Left lung (tissue), 10 donors: Measurements from ENCODE around the gene COG5. TPM values are rescaled to one million over a fixed set of nuclear protein-coding genes. Genes with fewer than 3 reads are reported as not detected.

Experiments
- ATAC-seq: fragments of 200-7000 bp; cut with Tn5 transposase; one replicate; pipeline ENCODE4 v1.9.1; 2020; ENCODE audit warnings: moderate library complexity
- DNase-seq, 4 donors: peaks; one replicate each; pipeline ENCODE4 v3.0.0-alpha.2; 2013 to 2020
- H3K27ac ChIP-seq, 2 donors: fragments of 200-600 bp; sonication (generic) in 1 of 2; one replicate each; pipeline versions ENCODE4 v1.5.0 to v1.8.0; 2020 to 2021
- H3K27me3 ChIP-seq, 2 donors: fragments of 200-600 bp; sonication (generic) in 1 of 2; one replicate each; pipeline versions ENCODE4 v1.5.0 to v1.8.0; 2020 to 2021
- H3K36me3 ChIP-seq, 2 donors: fragments of 200-600 bp; sonication (generic) in 1 of 2; one replicate each; pipeline versions ENCODE4 v1.5.0 to v1.8.0; 2020 to 2021
- H3K4me1 ChIP-seq, 2 donors: fragments of 200-600 bp; one replicate each; pipeline ENCODE4 v1.8.0; 2021
- H3K4me3 ChIP-seq, 2 donors: fragments of 200-600 bp; sonication (generic) in 1 of 2; one replicate each; pipeline versions ENCODE4 v1.5.0 to v1.8.0; 2020 to 2021; ENCODE audit warnings: mild to moderate bottlenecking in 1 of 2
- H3K9me3 ChIP-seq, 2 donors: fragments of 200-600 bp; sonication (generic) in 1 of 2; one replicate each; pipeline versions ENCODE4 v1.5.0 to v1.8.0; 2020 to 2021
- intact Hi-C, 2 donors: fragments of 100-400 bp; cut with DNase I; formaldehyde crosslinking; loops; one replicate each; pipeline versions ENCODE4 v1.11.2 to v1.14.2; 2022
- polyA plus RNA-seq, 6 donors: library from polyadenylated mRNA; unstranded; fragments of 120-200 nt; gene quantifications; one replicate each; pipeline ENCODE4 v1.2.1, GENCODE V29; 2013; ENCODE audit not compliant: insufficient read length in 6 of 6
- total RNA-seq, 2 donors: library from RNA; stranded (reverse); fragmentation: NEBNext Ultra II Directional; extraction: Animal tissue kit (Norgen Biotek cat#: 25700); gene quantifications; one replicate each; pipeline ENCODE4 v1.2.1, GENCODE V29; 2021
- TF ChIP-seq, protein P1 (sequence below), 2 donors: fragments of 200-600 bp; sonication (generic) in 1 of 2; IDR thresholded peaks; one replicate each; pipeline versions ENCODE4 v1.5.0 to v1.8.0; 2021; ENCODE audit warnings: antibody characterized with exemption in 2 of 2
- donor health status: DM: no; HTN: yes; CAD: no.
- donor health status: DM: no; HTN: no; CAD: no.

COG5 gene
- total and polyA plus RNA-seq, 8 donors, result 26.9 to 42.6 (median 33.4) TPM

- intact Hi-C loops, result no loop called here
- ATAC-seq (no peak), DNase-seq (no peak)
- no peak overlapping the region for H3K4me3 ChIP-seq
- H3K36me3 ChIP-seq, result peaks cover 0 to 11% of the 10 kb centered on the region in 2 donors
- TF ChIP-seq, protein P1, sequence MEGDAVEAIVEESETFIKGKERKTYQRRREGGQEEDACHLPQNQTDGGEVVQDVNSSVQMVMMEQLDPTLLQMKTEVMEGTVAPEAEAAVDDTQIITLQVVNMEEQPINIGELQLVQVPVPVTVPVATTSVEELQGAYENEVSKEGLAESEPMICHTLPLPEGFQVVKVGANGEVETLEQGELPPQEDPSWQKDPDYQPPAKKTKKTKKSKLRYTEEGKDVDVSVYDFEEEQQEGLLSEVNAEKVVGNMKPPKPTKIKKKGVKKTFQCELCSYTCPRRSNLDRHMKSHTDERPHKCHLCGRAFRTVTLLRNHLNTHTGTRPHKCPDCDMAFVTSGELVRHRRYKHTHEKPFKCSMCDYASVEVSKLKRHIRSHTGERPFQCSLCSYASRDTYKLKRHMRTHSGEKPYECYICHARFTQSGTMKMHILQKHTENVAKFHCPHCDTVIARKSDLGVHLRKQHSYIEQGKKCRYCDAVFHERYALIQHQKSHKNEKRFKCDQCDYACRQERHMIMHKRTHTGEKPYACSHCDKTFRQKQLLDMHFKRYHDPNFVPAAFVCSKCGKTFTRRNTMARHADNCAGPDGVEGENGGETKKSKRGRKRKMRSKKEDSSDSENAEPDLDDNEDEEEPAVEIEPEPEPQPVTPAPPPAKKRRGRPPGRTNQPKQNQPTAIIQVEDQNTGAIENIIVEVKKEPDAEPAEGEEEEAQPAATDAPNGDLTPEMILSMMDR (IDR thresholded peaks at IDR 0.05), result no peak
- no peaks in the 10 kb centered on the region for H3K9me3 ChIP-seq
- H3K27ac ChIP-seq, result no peak overlapping the region
- no peaks in the 10 kb centered on the region for H3K27me3 ChIP-seq
- no peaks in the 10 kb centered on the region for H3K4me1 ChIP-seq
These were observed 289.2 kb downstream of the COG5 start for GRCh38 chr7:107274506-107274905.

DNA sequence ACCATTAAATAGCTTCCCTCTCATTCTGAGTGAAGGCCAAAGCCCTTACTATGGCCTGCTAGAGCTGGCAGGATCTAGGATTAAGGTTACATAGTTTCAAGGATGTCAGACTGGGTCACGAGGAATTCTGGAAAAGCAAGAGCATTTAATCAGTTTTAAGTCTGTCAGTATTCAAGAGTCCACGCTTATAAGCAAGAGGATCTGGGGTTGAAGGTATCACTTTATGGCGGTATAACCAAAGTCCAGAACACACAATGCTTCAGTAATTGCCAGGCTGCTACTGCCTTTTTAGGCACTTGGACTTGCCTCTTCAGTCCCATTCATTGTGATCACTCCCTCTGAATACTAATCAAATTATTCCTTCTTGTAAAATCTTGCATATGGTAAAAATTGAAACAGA, 293.9 kb downstream of the COG5 start:
- Histone ChIP-seq H3K36me3 (peaks cover 0 to 12% of the 10 kb centered on the region in 2 donors), H3K27ac (no peak overlapping the region), H3K27me3 (no peaks in the 10 kb centered on the region), H3K4me1 (no peaks in the 10 kb centered on the region), H3K9me3 (no peaks in the 10 kb centered on the region), H3K4me3 (no peak overlapping the region)
- TF ChIP-seq, protein P1 (IDR thresholded peaks at IDR 0.05), result no peak
- DNase-seq, result no peak
- intact Hi-C loops, result no loop called here
- no peak for ATAC-seq

GRCh38 chr7:107268594-107268993, 295.1 kb downstream of the COG5 start:
- intact Hi-C loops, result no loop called here
- Histone ChIP-seq H3K4me3 (no peak overlapping the region), H3K36me3 (peaks cover 0 to 4% of the 10 kb centered on the region in 2 donors), H3K4me1 (no peaks in the 10 kb centered on the region), H3K27me3 (no peaks in the 10 kb centered on the region), H3K9me3 (no peaks in the 10 kb centered on the region), H3K27ac (no peak overlapping the region)
- TF ChIP-seq, protein P1 (IDR thresholded peaks at IDR 0.05), result no peak
- DNase-seq, result no peak
- no peak for ATAC-seq

DNA sequence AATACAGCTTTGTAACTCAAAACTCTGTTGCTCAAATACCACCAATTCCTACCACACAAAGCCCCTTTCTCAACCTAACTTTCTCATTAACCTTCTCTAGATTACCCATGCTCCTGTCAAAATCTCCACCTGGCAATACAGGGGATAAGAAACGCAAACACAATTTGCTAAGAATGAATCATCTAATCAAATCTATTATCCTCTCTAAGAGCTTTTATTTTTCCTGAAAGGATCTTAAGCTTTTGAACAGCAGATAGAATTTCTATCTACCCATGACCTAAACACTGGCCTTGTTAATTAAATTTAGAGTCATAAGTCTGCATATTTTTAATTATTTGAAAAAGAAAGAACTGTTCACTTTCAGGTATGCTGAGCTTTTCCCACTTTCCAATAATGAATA, 296.6 kb downstream of the COG5 start:
- Histone ChIP-seq H3K27me3 (no peaks in the 10 kb centered on the region), H3K9me3 (no peaks in the 10 kb centered on the region), H3K36me3 (peaks cover 0 to 4% of the 10 kb centered on the region in 2 donors), H3K4me1 (no peaks in the 10 kb centered on the region), H3K4me3 (no peak overlapping the region), H3K27ac (no peak overlapping the region)
- DNase-seq (no peak), ATAC-seq (no peak)
- TF ChIP-seq, protein P1 (IDR thresholded peaks at IDR 0.05), result no peak
- intact Hi-C loops, result no loop called here

- Histone ChIP-seq H3K27me3 (no peaks in the 10 kb centered on the region), H3K27ac (no peak overlapping the region), H3K36me3 (peaks cover 0 to 3% of the 10 kb centered on the region in 2 donors), H3K9me3 (no peaks in the 10 kb centered on the region), H3K4me1 (no peaks in the 10 kb centered on the region), H3K4me3 (no peak overlapping the region)
- DNase-seq (no peak), ATAC-seq (no peak)
- intact Hi-C loops, result no loop called here
- TF ChIP-seq, protein P1 (IDR thresholded peaks at IDR 0.05), result no peak
These were observed 299.0 kb downstream of the COG5 start for GRCh38 chr7:107264723-107265122.
